Measurements from ENCODE around the gene PRRC1. TPM values are rescaled to one million over a fixed set of nuclear protein-coding genes. Genes with fewer than 3 reads are reported as not detected.
A peak's percentile ranks its signal among the peaks of the same experiment; 100 is the strongest.

Gene PRRC1
- total and polyA plus RNA-seq, 7 experiments from 2014 or later = 34.6 to 56.6 (median 41.4) TPM

DNA sequence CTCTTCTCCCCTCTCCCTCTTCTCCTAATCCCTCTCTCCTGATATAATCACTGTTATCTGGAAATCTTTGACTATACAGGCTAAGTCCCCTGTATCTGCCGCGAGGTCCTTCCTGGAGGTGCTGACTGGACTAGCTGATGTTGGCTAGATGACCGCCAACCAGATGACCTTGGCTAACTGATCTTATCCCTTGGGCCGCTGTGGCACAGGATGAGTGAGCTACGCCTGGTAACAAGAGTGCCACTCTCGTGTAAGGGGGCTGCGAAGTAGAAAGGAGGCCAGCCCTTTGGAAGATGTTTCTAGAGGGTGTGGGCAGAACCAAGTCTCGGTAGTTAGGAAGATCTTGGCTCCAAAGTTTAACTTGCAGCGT is 345 bp upstream of the PRRC1 start:
- Histone ChIP-seq H3K27ac (ENCODE audit: low read depth, low read length) (peak overlapping the region; percentile 65), H3K4me1 (ENCODE audit: control insufficient read depth in 2 of 2, insufficient read depth in 2 of 2, low read length in 2 of 2) (peaks cover 0 to 18% of the 10 kb centered on the region in 2 donors), H3K36me3 (ENCODE audit: control insufficient read depth in 2 of 3, insufficient read depth in 3 of 3, low read length in 3 of 3) (peaks cover 0 to 6% (median 0%) of the 10 kb centered on the region in 3 experiments), H3K4me3 (ENCODE audit: low read length) (peak overlapping the region; percentile 94), H3K9me3 (ENCODE audit: control insufficient read depth in 2 of 3, low read length in 3 of 3) (peaks cover 0 to 8% (median 0%) of the 10 kb centered on the region in 3 experiments), H3K27me3 (ENCODE audit: control insufficient read depth in 2 of 2, insufficient read depth in 2 of 2, low read length in 2 of 2) (no peaks in the 10 kb centered on the region)
- H3K4me1 Mint-ChIP-seq = peaks cover 25 to 43% (median 38%) of the 10 kb centered on the region in 7 donors
- CTCF ChIA-PET = no interaction called here
- intact Hi-C loops (cut with micrococcal nuclease) = loop anchor here (1.0 to 10.0 kb wide), 12 partner anchors 24 to 1578 kb away; partner anchors contain the start of genes ISOC1 (in 2 of the 2), MARCHF3 (in 2 of the 2), PHAX (in 2 of the 2) and SLC12A2 (in 2 of the 2)
- peaks cover 3 to 11% (median 8%) of the 10 kb centered on the region in 5 donors for H3K27me3 Mint-ChIP-seq
- H3K4me3 Mint-ChIP-seq = peak overlapping the region; percentile 86 to 92 (median 89)
- peaks cover 18 to 27% (median 25%) of the 10 kb centered on the region in 5 donors for H3K36me3 Mint-ChIP-seq
- peak overlapping the region; percentile 48 to 91 (median 77) for H3K27ac Mint-ChIP-seq
- DNase-seq = no peak
- peak; percentile 19 for ATAC-seq
- peaks cover 0 to 12% (median 11%) of the 10 kb centered on the region in 11 donors for H3K9me3 Mint-ChIP-seq
- POLR2A ChIA-PET = no interaction called here

DNA sequence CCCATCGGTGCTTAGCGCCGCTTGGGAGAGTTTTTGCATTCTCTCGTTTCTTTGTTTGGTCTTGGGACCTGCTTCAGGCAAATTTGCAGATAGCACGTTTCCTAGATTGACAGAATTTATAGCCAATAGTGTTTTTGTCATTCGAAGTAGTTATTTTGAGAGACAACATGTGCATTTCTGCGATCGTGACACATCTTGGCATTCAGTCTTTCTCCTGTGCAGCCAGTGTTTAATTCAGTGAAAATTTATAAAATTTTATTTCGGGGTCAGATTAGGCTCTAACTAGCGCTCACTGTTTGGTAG is 830 bp downstream of the PRRC1 start:
- H3K4me1 Mint-ChIP-seq = peaks cover 25 to 49% (median 38%) of the 10 kb centered on the region in 7 donors
- peak overlapping the region; percentile 86 to 92 (median 89) for H3K4me3 Mint-ChIP-seq
- Histone ChIP-seq H3K9me3 (ENCODE audit: control insufficient read depth in 2 of 3, low read length in 3 of 3) (peaks cover 0 to 8% (median 0%) of the 10 kb centered on the region in 3 experiments), H3K27me3 (ENCODE audit: control insufficient read depth in 2 of 2, insufficient read depth in 2 of 2, low read length in 2 of 2) (no peaks in the 10 kb centered on the region), H3K4me1 (ENCODE audit: control insufficient read depth in 2 of 2, insufficient read depth in 2 of 2, low read length in 2 of 2) (peaks cover 0 to 18% of the 10 kb centered on the region in 2 donors), H3K4me3 (ENCODE audit: low read length) (peak overlapping the region; percentile 94), H3K36me3 (ENCODE audit: control insufficient read depth in 2 of 3, insufficient read depth in 3 of 3, low read length in 3 of 3) (peaks cover 0 to 7% (median 0%) of the 10 kb centered on the region in 3 experiments), H3K27ac (ENCODE audit: low read depth, low read length) (peak overlapping the region; percentile 89)
- DNase-seq = peak in 6 of 9 donors; percentile 35 to 67 (median 54)
- POLR2A ChIA-PET = interaction anchor here (0.9 kb wide), 1 partner anchor 740 kb away, joined by 3 read pairs; no protein-coding TSS in a partner anchor
- H3K27ac Mint-ChIP-seq = peak overlapping the region in 8 of 9 donors; percentile 48 to 90 (median 82)
- peaks cover 0 to 7% (median 4%) of the 10 kb centered on the region in 5 donors for H3K27me3 Mint-ChIP-seq
- peaks cover 0 to 12% (median 11%) of the 10 kb centered on the region in 11 donors for H3K9me3 Mint-ChIP-seq
- intact Hi-C loops (cut with micrococcal nuclease) = loop anchor here (1.0 to 10.0 kb wide), 8 partner anchors 289 to 1577 kb away; partner anchors contain the start of genes ISOC1 (in 1 of the 2), LMNB1 (in 1 of the 2), MARCHF3 (in 1 of the 2) and PHAX (in 1 of the 2)
- ATAC-seq = no peak
- H3K36me3 Mint-ChIP-seq = peaks cover 18 to 32% (median 29%) of the 10 kb centered on the region in 5 donors
- CTCF ChIA-PET = no interaction called here

DNA sequence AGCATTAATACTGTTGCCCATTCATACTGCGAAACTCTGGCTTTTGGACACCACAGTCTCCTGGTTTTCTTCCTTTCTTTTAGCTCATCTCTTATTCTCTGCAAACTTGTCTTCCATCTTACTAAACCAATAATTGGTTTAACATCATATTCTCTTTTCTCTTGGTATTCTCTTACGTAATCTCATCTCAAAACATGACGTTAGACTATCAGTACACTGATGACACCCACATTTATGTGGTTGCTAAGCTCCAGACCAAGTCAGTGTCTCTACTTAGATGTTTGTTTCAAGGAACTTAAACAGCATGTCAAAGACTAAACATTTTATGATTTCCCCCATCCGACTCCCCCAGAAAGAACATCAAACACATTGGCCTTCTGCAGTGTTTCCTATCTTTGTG is 2.1 kb downstream of the PRRC1 start:
- ChIA-PET CTCF (no interaction called here), POLR2A (interaction anchor here (0.6 kb wide), 1 partner anchor 1057 kb away, joined by 3 read pairs; no protein-coding TSS in a partner anchor)
- H3K27ac Mint-ChIP-seq = peak overlapping the region in 3 of 9 donors; percentile 6 to 22 (median 17)
- Histone ChIP-seq H3K9me3 (ENCODE audit: control insufficient read depth in 2 of 3, low read length in 3 of 3) (peaks cover 0 to 8% (median 0%) of the 10 kb centered on the region in 3 experiments), H3K4me1 (ENCODE audit: control insufficient read depth in 2 of 2, insufficient read depth in 2 of 2, low read length in 2 of 2) (peaks cover 0 to 18% of the 10 kb centered on the region in 2 donors), H3K27me3 (ENCODE audit: control insufficient read depth in 2 of 2, insufficient read depth in 2 of 2, low read length in 2 of 2) (no peaks in the 10 kb centered on the region), H3K4me3 (ENCODE audit: low read length) (no peak overlapping the region), H3K36me3 (ENCODE audit: control insufficient read depth in 2 of 3, insufficient read depth in 3 of 3, low read length in 3 of 3) (peaks cover 0 to 18% (median 2%) of the 10 kb centered on the region in 3 experiments), H3K27ac (ENCODE audit: low read depth, low read length) (no peak overlapping the region)
- ATAC-seq (no peak), DNase-seq (no peak)
- intact Hi-C loops (cut with micrococcal nuclease) = loop anchor here (2.0 to 10.0 kb wide), 7 partner anchors 291 to 1575 kb away; partner anchors contain the start of genes ISOC1 (in 1 of the 2), MARCHF3 (in 1 of the 2) and PHAX (in 1 of the 2)
- H3K36me3 Mint-ChIP-seq = peaks cover 21 to 38% (median 33%) of the 10 kb centered on the region in 5 donors
- H3K27me3 Mint-ChIP-seq = peaks cover 0 to 5% (median 1%) of the 10 kb centered on the region in 5 donors
- H3K9me3 Mint-ChIP-seq = peaks cover 0 to 12% (median 11%) of the 10 kb centered on the region in 11 donors
- H3K4me3 Mint-ChIP-seq = peak overlapping the region; percentile 52 to 92 (median 76)
- peaks cover 26 to 51% (median 38%) of the 10 kb centered on the region in 7 donors for H3K4me1 Mint-ChIP-seq

GRCh38 chr5:127521138-127521770 is 3.8 kb downstream of the PRRC1 start:
- Mint-ChIP-seq H3K4me3 (peak overlapping the region in 5 of 10 donors; percentile 17 to 52 (median 48)), H3K9me3 (peaks cover 0 to 12% (median 11%) of the 10 kb centered on the region in 11 donors), H3K4me1 (peaks cover 22 to 53% (median 38%) of the 10 kb centered on the region in 7 donors), H3K36me3 (peaks cover 26 to 52% (median 45%) of the 10 kb centered on the region in 5 donors), H3K27me3 (no peaks in the 10 kb centered on the region), H3K27ac (peak overlapping the region in 2 of 9 donors; percentile 3 to 21)
- Histone ChIP-seq H3K27ac (ENCODE audit: low read depth, low read length) (no peak overlapping the region), H3K9me3 (ENCODE audit: control insufficient read depth in 2 of 3, low read length in 3 of 3) (peaks cover 0 to 8% (median 0%) of the 10 kb centered on the region in 3 experiments), H3K36me3 (ENCODE audit: control insufficient read depth in 2 of 3, insufficient read depth in 3 of 3, low read length in 3 of 3) (peaks cover 0 to 24% (median 6%) of the 10 kb centered on the region in 3 experiments), H3K27me3 (ENCODE audit: control insufficient read depth in 2 of 2, insufficient read depth in 2 of 2, low read length in 2 of 2) (no peaks in the 10 kb centered on the region), H3K4me3 (ENCODE audit: low read length) (no peak overlapping the region), H3K4me1 (ENCODE audit: control insufficient read depth in 2 of 2, insufficient read depth in 2 of 2, low read length in 2 of 2) (peaks cover 0 to 18% of the 10 kb centered on the region in 2 donors)
- no peak for ATAC-seq
- ChIA-PET POLR2A (interaction anchor here (0.7 kb wide), 1 partner anchor 28 kb away, joined by 3 read pairs; no protein-coding TSS in a partner anchor), CTCF (no interaction called here)
- intact Hi-C loops (cut with micrococcal nuclease) = no loop called here
- DNase-seq = no peak

DNA sequence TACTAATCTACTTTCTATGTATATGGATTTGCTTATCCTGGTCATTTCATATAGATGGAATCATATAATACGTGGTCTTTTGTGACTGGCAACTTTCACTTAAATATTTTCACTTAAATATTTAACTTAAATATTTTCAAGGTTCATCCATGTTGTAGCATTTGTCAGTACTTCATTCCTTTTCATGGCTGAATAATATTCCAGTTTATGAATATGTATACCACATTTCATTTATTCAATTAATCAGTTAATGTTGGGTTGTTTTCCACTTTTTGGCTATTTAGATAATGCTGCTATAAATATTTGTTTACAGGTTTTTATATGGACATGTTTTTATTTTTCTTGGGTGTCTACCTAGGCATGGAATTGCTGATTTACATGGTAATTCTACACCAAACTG is 7.7 kb downstream of the PRRC1 start:
- Histone ChIP-seq H3K9me3 (ENCODE audit: control insufficient read depth in 2 of 3, low read length in 3 of 3) (peaks cover 0 to 8% (median 0%) of the 10 kb centered on the region in 3 experiments), H3K27me3 (ENCODE audit: control insufficient read depth in 2 of 2, insufficient read depth in 2 of 2, low read length in 2 of 2) (no peaks in the 10 kb centered on the region), H3K4me3 (ENCODE audit: low read length) (no peak overlapping the region), H3K4me1 (ENCODE audit: control insufficient read depth in 2 of 2, insufficient read depth in 2 of 2, low read length in 2 of 2) (no peaks in the 10 kb centered on the region), H3K27ac (ENCODE audit: low read depth, low read length) (no peak overlapping the region), H3K36me3 (ENCODE audit: control insufficient read depth in 2 of 3, insufficient read depth in 3 of 3, low read length in 3 of 3) (peaks cover 0 to 42% (median 9%) of the 10 kb centered on the region in 3 experiments)
- ChIA-PET CTCF (no interaction called here), POLR2A (no interaction called here)
- DNase-seq (no peak), ATAC-seq (no peak)
- intact Hi-C loops (cut with micrococcal nuclease) = no loop called here
- Mint-ChIP-seq H3K27me3 (no peaks in the 10 kb centered on the region), H3K27ac (peak overlapping the region in 1 of 9 donors; percentile 38), H3K9me3 (peaks cover 0 to 12% (median 9%) of the 10 kb centered on the region in 11 donors), H3K36me3 (peaks cover 38 to 72% (median 57%) of the 10 kb centered on the region in 5 donors), H3K4me1 (peaks cover 9 to 28% (median 22%) of the 10 kb centered on the region in 7 donors), H3K4me3 (no peak overlapping the region)

- CTCF ChIA-PET = no interaction called here
- Histone ChIP-seq H3K27me3 (ENCODE audit: control insufficient read depth in 2 of 2, insufficient read depth in 2 of 2, low read length in 2 of 2) (no peaks in the 10 kb centered on the region), H3K9me3 (ENCODE audit: control insufficient read depth in 2 of 3, low read length in 3 of 3) (no peaks in the 10 kb centered on the region), H3K4me1 (ENCODE audit: control insufficient read depth in 2 of 2, insufficient read depth in 2 of 2, low read length in 2 of 2) (no peaks in the 10 kb centered on the region), H3K4me3 (ENCODE audit: low read length) (no peak overlapping the region), H3K36me3 (ENCODE audit: control insufficient read depth in 2 of 3, insufficient read depth in 3 of 3, low read length in 3 of 3) (peaks cover 11 to 55% (median 19%) of the 10 kb centered on the region in 3 experiments), H3K27ac (ENCODE audit: low read depth, low read length) (no peak overlapping the region)
- H3K4me1 Mint-ChIP-seq = peaks cover 0 to 16% (median 5%) of the 10 kb centered on the region in 7 donors
- H3K9me3 Mint-ChIP-seq = no peaks in the 10 kb centered on the region
- no peaks in the 10 kb centered on the region for H3K27me3 Mint-ChIP-seq
- POLR2A ChIA-PET = no interaction called here
- peaks cover 26 to 74% (median 48%) of the 10 kb centered on the region in 5 donors for H3K36me3 Mint-ChIP-seq
- ATAC-seq = no peak
- H3K27ac Mint-ChIP-seq = no peak overlapping the region
- intact Hi-C loops (cut with micrococcal nuclease) = no loop called here
- no peak for DNase-seq
- H3K4me3 Mint-ChIP-seq = no peak overlapping the region
Observed at GRCh38 chr5:127529904-127530682, 12.7 kb downstream of the PRRC1 start.
